ENCODE data around the gene MRPS9.

Gene MRPS9

GRCh38 chr2:105125920-105126319 is 88.1 kb downstream of the MRPS9 start:
- no peak for FAIRE-seq

- no peak for FAIRE-seq
Observed at GRCh38 chr2:105126336-105126735, 88.5 kb downstream of the MRPS9 start.

GRCh38 chr2:105127289-105127915 is 89.5 kb downstream of the MRPS9 start:
- no peak for FAIRE-seq

GRCh38 chr2:105129722-105130232 is 91.9 kb downstream of the MRPS9 start:
- FAIRE-seq: no peak

GRCh38 chr2:105130546-105130945 is 92.7 kb downstream of the MRPS9 start:
- FAIRE-seq: no peak

- FAIRE-seq: no peak
Observed at GRCh38 chr2:105134081-105134480, 96.2 kb downstream of the MRPS9 start.

- FAIRE-seq: no peak
Observed at GRCh38 chr2:105135436-105135835, 97.6 kb downstream of the MRPS9 start.

- FAIRE-seq: no peak
Observed at GRCh38 chr2:105136394-105136793, 98.5 kb downstream of the MRPS9 start.

GRCh38 chr2:105138643-105139042 is 100.8 kb downstream of the MRPS9 start:
- no peak for FAIRE-seq

- FAIRE-seq: no peak
Observed at GRCh38 chr2:105139556-105140239, 101.8 kb downstream of the MRPS9 start.

GRCh38 chr2:105140240-105140568 is 102.3 kb downstream of the MRPS9 start:
- no peak for FAIRE-seq

GRCh38 chr2:105141099-105141614 is 103.3 kb downstream of the MRPS9 start:
- FAIRE-seq: no peak

GRCh38 chr2:105142239-105142638 is 104.4 kb downstream of the MRPS9 start:
- no peak for FAIRE-seq

- FAIRE-seq: no peak
Observed at GRCh38 chr2:105143094-105143466, 105.2 kb downstream of the MRPS9 start.

- FAIRE-seq: no peak
Observed at GRCh38 chr2:105143467-105144151, 105.7 kb downstream of the MRPS9 start.

GRCh38 chr2:105144152-105144940 is 106.5 kb downstream of the MRPS9 start:
- FAIRE-seq: no peak

GRCh38 chr2:105144941-105145300 is 107.1 kb downstream of the MRPS9 start:
- no peak for FAIRE-seq

- FAIRE-seq: no peak
Observed at GRCh38 chr2:105149272-105149671, 111.4 kb downstream of the MRPS9 start.

Measured in endometrium (tissue), 2 donors.